Activated effector memory CD4-positive, alpha-beta T cell treated with Interleukin-2 at 50 U/mL for 16 hours (primary cell): ENCODE measurements around the gene SPTBN4.
"Not testable (repeated sequence)": the region's sequence is repeated elsewhere in the genome, so short reads cannot be mapped to it uniquely, and the experiment has no call there.

Experiments
- DNase-seq: peaks from one replicate; pipeline ENCODE4 v3.0.0-alpha.2; 2020

The SPTBN4 gene

DNA sequence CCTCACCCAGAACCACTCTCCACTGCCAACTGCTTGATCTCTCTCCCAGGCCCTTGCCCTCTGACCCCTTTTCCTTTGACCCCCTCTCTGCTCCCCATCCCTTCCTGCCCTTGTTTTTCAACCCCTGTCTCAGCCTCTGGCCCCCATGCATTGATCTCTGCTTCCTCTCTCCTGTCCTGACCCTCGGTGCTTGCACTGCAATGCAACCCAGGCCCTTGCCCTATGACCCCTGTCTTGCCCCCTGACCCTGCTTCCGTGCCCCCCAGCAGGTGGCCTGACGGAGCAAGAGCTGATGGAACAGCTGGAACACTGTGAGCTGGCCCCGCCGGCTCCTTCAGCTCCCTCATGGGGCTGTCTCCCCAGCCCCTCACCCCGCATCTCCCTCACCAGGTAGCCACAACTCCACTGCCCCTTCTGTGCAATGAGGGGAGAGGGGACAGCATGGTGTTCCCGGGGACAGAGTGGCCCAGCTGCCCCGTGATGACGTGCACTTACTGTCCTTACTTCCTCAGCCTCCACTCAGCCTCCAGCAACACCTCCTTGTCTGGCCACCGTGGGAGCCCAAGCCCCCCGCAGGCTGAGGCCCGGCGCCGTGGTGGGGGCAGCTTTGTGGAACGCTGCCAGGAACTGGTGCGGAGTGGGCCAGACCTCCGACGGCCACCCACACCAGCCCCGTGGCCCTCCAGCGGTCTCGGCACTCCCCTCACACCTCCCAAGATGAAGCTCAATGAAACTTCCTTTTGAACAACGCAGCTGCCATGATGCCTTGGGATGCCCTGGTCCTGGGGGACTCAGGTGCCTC, 123.9 kb downstream of the SPTBN4 start:
- no peak for DNase-seq

DNA sequence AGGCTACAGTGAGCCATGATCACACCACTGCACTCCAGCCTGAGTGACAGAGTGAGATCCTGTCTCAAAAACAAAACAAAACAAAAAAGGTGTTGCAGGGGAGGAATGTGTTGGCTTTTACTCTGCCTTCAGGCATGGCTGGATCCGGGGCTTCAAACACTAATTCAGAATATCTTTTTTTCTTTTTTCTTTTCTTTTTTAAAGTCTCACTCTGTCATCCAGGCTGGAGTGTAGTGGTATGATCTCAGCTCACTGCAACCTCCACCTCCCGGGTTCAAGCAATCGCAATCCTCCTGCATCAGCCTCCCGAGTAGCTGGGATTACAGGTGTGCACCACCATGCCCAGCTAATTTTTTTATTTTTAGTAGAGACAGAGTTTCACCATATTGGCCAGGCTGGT, 124.9 kb downstream of the SPTBN4 start:
- not testable (repeated sequence) for DNase-seq

DNA sequence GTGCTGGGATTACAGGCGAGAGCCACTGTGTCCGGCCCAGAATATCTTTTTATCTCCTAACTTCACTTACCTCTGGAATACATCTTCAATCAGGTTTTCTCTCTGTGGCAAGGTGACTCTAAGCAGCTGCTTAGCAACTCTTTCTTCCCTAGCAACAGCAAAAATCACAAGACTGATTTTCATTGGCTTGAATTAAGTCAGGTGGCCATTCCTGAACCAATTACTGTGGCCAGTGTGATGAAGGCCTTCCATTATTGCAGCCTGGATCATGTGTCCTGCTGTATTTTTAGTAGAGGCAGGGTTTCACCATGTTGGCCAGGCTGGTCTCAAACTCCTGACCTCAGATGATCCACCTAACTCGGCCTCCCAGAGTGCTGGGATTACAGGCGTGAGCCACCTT, 125.4 kb downstream of the SPTBN4 start:
- no peak for DNase-seq

DNA sequence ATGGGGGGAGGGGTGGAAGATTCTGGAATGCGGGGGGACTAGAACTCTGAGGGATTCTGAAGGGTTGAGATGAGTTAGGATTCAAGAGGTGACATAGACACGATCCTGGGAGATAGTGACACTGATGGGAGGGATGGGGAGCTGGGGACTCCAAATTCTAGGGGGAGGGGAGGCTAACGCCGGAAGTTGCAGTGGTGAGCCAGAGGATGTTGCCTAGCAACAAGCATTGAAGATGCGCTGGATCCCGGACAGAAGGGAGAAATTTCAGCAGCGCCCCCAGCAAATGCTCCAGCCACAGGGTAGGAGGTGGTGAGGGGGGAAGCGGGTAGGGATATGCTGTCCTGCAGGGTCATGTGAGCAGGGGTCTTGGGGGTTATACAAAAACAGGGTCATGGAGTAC, 127.5 kb downstream of the SPTBN4 start:
- no peak for DNase-seq

DNA sequence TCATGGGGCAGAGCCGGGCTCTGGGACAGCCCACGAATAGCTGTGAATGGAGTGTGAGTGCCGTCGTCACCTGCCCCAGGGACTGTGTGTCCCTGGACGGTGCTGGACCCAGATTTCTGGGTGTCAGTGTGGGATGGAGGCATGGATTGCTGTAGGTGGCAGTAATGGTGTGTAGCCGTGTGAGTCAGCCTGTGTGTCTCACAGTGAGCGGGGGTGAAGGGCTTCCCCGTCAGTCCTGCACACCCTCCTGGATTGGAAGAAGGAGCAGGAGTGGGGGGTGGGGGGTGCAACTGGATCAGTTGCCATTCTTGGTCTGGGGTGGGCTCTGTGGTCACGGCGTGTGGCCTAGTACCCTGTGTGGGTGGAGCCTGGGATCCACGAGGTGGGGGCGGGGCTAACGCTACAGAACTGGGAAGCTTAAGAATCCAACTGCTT, 127.9 kb downstream of the SPTBN4 start:
- no peak for DNase-seq

DNA sequence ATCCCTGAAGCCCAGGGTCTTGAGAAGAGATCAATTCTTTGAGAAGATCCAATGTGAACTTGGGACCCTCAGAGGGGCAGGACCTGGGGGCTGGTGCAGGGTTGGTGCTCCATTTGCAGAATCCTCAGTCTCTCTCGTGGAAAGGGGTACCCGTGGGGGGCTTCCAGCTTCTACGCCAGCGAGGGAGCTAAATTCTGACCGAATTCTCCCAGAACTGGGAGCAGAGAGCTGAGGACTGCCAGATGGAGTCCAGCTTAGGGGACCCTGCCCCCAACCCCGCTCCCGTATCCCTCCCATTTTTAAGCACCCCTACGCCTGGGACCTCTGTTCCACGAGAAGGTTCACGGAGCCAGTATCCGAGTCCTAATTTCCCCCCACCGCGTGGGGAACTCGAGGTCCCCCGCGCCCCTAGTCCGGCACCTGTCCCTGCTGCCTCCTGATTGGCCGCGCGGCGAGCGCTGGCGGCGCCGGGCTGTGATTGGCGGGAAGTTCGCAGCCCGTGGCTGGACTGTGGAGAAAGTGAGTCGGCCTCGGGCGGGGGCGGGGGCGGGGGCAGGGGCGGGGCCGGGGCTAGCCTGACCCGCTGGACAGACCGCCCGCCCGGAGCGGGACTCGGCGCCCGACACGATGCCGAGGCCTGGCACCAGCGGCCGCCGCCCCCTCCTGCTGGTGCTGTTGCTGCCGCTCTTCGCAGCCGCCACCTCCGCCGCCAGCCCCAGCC, 130.0 kb downstream of the SPTBN4 start:
- DNase-seq, result no peak

DNA sequence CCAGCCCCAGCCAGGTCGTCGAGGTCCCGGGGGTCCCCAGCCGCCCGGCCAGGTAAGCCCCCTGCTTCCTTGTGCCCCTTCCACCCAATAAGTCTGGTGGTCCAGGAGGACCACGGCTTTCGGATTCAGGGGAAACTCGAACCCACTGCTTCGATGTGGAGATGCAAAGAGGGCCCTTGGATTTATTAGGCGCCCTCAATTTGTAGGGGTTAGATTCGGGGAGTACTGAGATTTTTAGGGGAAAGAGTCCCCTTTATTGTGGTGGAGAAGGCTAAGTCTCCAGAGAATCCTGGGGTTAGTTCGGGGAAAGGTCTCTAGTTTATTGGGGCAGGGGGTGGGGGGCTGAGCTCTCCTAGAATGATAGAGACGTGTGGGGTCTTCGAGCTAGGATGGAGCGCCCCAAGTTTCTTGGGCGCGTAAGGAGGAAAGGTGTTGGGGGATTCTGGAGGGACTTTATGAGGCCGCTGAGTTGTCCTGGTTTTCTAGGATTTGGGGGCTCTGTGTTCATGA, 130.6 kb downstream of the SPTBN4 start:
- DNase-seq, result no peak

DNA sequence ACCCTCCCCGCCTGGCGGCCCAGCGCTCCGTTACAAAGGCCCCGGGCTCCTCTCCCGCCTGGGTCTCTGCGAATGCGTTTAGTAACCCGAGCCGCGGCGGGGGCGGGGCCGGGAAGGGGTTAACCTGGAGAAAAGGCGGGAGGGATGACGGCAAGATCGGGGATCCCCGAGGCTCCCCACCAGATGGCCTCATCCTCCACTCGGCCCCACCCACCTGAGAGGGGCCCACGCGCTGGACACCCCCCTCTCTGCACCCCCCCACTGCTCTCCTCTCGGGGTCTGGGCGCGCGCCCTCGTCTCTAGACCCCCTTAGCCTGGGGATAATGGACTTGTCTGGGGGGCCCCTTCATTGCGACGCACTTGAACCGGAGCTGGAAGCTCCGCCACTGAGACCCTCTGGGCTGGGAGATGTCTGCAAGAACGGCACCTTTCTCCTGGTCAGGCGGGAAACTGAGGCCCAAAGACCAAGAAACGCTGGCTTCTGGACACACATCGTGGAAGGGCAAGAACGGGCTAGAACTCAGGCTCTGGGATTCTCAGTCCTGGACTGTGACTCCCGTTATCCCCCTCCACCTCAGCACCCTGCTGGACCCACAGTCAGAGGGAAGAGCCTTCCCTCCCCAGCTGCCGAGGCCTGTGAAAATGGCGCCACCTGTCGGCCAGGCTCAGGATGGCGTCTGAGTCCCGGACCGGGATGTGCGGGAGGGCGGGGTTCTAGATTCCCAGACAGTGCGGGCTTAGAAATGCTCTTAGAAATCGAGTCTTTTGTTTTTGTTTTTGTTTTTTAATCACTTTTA, 131.5 kb downstream of the SPTBN4 start:
- DNase-seq, result peak; percentile 73

DNA sequence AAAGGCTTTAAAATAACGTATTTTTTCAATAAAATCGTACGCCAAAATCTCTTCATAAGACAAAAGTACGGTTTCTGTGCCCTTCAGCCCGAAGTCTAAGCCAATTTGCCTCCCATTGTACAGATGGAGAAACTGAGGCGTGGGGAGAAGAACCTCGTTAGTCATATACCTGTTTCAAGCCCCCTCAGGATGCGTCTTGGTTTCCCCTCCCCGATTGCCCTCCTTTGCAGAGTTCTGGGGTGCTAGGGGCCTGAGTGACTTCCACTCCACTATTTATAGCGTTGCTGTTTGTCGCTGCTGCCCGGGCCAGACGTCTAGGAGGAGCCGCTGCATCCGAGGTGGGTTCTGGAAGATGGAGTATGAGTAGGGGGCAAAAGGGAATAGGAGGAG, 132.1 kb downstream of the SPTBN4 start:
- no peak for DNase-seq

DNA sequence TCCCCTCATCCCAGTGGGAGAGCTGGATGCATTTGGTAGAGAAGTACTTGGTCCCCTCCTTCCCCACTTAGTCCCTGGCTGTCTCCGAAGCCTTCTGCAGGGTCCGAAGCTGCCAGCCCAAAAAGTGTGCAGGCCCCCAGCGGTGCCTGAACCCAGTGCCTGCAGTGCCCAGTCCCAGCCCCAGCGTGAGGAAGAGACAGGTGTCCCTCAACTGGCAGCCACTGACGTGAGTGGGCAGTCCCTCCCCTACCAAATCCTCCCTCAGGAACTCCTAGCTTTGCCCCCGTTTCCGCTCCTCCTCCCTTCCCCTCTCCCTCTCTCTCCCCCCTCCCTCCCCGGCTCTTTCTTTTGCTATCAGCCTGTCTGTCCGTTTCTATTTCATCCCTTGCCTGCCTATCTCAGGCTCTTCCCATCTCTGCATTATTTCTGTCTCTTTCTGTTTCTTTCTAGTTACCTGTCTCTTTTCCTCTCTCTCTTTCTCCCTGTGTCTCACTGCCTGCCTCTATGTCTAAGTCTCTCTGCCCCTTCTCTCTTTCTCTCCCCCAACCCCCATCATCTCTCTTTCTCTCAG, 132.6 kb downstream of the SPTBN4 start:
- no peak for DNase-seq

DNA sequence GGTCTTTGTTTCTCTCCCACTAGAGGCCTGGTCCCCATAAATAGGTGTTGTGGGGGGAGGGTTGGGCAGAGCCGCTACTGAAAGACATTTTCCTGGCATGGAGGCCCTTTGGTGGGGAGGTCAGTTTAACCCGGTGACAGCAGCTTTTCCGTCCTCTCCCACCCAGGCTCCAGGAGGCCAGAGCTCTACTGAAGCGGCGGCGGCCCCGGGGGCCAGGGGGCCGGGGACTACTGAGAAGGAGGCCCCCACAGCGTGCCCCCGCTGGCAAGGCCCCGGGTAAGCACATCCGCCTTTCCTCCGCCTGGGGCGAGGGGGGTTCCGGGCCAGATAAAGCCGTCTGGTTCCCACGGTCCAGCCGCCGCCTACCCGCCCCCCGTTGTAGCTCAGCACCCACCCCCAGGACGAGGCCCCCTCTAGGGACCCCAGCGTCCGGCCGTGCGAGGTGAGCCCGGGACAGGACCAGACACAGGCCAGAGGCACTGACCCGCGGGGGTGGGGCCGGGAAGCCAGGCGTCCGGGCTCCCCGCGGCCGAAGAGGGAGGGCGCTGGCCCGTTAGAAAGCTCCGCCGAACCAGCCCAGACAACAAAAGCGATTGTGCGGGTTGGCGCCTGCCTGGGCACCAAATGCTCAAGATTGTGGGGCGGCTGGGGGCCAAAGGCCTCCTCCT, 133.2 kb downstream of the SPTBN4 start:
- DNase-seq, result no peak

DNA sequence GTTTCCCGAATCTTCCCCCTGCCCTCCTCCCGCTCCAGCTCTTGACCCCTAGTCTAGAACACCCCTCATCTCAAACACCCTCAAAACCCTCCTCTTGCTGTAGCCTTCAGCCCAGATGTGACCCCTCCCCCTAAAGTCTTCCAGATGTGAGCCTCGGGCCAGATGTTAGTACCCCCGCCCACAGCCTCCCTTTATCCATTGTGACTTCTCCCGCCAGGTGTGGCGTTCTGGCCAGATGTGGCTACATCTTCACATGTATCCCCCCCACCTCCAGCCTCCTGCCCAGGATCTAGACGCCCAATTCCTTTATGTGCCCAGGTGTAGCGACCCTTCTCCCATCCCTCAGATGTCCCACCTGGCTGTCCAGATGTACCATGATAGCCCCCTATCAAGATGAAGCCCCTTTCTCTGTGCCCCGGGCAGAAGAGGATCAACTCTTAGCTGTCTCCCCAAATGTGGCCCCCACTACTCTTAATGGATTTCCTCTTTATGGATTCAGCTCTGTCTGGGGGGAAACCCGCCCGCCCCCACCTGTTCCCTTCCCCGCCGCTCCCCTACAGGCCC, 133.9 kb downstream of the SPTBN4 start:
- DNase-seq, result no peak

DNA sequence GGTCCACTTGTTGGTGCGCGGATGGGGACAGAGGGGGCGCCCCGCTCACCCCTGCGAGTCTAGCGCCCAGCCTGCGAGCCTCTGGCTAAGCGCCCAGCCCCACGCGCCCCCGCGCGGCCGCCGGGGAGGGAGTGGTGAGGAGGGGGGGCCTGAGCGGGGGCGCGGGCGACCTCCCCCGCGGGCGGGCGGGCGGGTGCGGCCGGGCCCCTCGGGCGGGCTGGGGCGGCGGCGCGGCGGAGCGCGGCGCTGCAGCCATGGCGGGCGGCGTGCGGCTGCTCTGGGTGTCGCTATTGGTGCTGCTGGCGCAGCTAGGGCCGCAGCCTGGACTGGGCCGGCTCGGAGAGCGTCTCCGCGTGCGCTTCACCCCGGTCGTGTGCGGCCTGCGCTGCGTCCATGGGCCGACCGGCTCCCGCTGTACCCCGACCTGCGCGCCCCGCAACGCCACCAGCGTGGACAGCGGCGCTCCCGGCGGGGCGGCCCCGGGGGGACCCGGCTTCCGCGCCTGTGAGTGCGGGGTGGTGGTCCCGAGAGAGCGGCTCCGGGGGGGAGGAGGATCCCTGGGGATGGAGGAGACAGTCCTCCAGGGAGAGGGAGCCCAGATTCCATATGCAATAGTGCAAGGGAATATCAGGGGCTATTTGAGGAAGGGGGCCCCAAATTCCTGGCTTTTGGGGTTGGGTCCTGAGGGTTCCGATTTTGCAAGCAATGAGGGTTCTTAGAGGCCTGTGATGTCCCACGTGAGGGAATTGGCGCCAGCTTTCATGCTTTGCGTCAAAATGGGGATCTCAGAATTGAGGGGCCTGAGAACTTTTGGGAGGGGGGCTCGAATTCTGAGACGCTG, 134.6 kb downstream of the SPTBN4 start, which contains the start of gene LTBP4:
LTBP4 (plus strand) TSS at position 236 of the 841 bp plus-strand sequence; CDS start at position 255, 19 bp downstream.
- DNase-seq, result no peak

DNA sequence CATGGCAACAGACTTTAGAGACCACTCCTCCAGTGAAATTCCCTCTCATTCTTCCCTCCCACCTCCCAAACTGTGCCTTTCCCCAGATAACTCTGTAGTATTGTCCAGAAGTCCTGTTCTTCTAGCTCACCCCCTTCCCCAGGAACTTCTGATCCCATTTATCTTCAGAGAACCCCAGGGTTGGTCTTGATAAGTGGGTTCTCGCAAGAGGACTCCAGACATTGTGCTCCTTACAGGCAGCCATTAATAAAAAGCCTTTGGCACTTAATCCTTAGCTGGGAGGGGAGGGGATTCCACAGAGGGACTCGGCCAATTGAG, 136.2 kb downstream of the SPTBN4 start:
- no peak for DNase-seq

DNA sequence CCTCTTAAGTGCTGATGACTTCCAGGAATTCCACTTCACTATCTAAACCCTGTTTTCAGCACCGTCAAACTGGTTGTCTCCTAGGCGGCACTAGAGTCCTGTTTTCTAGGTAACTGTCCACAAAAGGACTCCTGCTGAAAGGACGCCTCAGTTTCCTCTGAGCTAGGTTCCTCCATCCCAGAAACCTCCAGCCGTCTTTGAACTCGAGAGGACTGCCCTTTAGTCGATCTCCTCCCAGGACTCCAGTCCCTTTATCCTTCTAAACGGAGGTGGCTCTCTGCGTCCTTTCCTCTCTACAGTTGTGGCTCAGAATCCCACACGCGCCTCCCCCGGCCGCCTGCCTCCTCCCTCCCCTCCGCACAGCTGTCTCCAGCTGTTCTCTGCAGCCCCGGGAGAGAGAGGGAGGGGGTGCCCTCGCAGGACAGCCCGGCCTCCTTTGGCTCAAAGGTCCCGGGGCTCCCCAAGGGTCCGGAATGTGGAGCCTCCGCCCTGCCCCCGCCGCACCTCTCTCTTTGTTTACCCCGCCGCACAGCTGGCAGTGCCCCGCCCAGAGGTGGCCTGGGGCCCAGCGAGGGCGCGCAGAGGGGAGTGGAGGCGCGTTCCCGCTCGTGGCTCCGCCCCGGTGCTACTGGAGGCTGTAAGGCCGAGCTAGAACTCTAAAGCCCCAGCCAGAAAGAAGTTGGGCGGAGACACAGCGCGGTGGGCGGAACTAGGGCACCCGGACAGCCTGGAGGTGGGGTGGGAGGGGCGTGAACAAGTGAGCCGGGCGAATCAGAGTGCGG, 136.8 kb downstream of the SPTBN4 start:
- peak; percentile 99 for DNase-seq

DNA sequence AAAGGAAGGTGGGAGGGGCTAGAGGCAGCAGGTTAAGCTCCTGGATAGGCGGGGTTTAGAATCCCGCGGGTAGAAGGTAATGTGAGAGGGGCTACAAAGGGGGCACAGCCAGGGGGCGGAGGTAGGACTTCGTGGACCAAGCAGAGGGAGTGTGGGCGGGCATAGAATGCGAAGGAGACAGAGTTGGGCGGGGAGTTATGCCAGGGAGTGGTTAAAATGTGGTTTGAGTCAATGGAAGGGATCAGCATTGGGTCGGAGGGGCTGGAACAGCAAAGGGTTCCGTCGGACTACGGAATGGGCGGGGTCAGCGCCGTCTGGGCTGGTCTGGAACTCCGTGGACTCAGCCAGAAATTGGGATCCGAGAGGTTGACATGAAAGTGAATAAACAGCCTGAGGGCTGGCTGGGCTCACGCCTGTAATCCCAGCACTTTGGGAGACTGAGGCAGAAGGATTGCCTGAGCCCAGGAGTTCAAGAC, 137.4 kb downstream of the SPTBN4 start:
- DNase-seq, result no peak

DNA sequence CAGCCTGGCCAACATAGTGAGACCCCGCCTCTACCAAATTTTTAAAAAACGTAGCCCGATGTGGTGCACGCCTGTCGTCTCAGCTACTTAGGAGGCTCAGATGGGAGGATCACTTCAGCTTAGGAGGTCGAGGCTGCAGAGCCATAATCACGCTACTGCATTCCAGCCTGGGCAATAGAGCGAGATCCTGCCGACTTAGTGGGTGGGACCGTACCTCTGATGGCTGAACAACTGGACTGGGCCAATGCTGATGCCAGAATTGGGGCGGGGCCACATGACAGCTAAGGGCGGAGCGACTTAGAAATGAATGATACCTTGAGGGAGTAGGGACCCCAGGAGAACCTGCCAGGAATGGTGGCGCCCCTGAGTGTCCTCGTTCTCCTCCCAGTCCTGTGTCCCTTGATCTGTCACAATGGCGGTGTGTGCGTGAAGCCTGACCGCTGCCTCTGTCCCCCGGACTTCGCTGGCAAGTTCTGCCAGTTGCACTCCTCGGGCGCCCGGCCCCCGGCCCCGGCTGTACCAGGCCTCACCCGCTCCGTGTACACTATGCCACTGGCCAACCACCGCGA, 137.9 kb downstream of the SPTBN4 start:
- DNase-seq, result no peak

DNA sequence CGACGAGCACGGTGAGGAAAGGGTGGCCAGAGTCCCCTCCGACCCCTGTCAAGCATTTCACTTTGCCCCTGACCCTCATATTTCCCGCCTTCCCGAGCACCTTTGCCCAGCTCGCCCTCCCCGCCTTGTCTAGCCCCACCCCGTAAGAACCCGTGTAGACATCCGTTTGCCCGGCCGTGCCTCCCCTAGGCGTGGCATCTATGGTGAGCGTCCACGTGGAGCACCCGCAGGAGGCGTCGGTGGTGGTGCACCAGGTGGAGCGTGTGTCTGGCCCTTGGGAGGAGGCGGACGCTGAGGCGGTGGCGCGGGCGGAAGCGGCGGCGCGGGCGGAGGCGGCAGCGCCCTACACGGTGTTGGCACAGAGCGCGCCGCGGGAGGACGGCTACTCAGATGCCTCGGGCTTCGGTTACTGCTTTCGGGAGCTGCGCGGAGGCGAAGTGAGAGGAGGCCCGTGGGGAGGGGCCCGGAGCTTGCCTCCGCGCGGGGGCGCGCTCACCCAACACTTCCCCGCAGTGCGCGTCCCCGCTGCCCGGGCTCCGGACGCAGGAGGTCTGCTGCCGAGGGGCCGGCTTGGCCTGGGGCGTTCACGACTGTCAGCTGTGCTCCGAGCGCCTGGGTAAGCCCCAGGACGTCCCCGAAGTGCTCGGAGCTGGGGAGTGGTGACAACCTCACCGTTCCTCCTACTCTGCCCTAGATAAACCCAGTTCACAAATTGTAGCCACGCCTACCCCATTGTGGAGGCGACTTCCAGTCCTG, 138.6 kb downstream of the SPTBN4 start:
- DNase-seq, result peak; percentile 84
